Measurements from ENCODE around the gene LY6G6C. TPM values are rescaled to one million over a fixed set of nuclear protein-coding genes. Genes with fewer than 3 reads are reported as not detected.
A peak's percentile ranks its signal among the peaks of the same experiment; 100 is the strongest.

Gene LY6G6C
- total and polyA plus RNA-seq, 2 of the 13 experiments (the other 11 are each of a cell fraction or from before 2014, with no cell fraction given), result 0.15 TPM; not detected in 1

DNA sequence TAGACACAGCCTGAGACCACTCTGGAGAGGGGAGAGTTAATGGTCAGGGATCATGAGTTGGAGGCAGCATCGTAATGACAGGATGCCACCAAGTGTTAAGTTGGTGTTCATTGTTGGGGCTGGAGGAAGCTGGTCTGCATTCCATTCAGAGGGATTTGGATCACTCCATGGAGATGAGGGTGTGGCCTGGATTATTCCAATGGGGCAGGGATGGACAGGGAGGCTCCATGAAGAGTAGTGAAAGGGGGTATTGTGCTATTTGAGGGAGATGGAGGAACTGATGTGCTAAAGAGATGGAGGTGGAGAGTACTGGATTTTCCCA lies 42.0 kb upstream of the LY6G6C start (continued):
- TF ChIP-seq, protein P1, sequence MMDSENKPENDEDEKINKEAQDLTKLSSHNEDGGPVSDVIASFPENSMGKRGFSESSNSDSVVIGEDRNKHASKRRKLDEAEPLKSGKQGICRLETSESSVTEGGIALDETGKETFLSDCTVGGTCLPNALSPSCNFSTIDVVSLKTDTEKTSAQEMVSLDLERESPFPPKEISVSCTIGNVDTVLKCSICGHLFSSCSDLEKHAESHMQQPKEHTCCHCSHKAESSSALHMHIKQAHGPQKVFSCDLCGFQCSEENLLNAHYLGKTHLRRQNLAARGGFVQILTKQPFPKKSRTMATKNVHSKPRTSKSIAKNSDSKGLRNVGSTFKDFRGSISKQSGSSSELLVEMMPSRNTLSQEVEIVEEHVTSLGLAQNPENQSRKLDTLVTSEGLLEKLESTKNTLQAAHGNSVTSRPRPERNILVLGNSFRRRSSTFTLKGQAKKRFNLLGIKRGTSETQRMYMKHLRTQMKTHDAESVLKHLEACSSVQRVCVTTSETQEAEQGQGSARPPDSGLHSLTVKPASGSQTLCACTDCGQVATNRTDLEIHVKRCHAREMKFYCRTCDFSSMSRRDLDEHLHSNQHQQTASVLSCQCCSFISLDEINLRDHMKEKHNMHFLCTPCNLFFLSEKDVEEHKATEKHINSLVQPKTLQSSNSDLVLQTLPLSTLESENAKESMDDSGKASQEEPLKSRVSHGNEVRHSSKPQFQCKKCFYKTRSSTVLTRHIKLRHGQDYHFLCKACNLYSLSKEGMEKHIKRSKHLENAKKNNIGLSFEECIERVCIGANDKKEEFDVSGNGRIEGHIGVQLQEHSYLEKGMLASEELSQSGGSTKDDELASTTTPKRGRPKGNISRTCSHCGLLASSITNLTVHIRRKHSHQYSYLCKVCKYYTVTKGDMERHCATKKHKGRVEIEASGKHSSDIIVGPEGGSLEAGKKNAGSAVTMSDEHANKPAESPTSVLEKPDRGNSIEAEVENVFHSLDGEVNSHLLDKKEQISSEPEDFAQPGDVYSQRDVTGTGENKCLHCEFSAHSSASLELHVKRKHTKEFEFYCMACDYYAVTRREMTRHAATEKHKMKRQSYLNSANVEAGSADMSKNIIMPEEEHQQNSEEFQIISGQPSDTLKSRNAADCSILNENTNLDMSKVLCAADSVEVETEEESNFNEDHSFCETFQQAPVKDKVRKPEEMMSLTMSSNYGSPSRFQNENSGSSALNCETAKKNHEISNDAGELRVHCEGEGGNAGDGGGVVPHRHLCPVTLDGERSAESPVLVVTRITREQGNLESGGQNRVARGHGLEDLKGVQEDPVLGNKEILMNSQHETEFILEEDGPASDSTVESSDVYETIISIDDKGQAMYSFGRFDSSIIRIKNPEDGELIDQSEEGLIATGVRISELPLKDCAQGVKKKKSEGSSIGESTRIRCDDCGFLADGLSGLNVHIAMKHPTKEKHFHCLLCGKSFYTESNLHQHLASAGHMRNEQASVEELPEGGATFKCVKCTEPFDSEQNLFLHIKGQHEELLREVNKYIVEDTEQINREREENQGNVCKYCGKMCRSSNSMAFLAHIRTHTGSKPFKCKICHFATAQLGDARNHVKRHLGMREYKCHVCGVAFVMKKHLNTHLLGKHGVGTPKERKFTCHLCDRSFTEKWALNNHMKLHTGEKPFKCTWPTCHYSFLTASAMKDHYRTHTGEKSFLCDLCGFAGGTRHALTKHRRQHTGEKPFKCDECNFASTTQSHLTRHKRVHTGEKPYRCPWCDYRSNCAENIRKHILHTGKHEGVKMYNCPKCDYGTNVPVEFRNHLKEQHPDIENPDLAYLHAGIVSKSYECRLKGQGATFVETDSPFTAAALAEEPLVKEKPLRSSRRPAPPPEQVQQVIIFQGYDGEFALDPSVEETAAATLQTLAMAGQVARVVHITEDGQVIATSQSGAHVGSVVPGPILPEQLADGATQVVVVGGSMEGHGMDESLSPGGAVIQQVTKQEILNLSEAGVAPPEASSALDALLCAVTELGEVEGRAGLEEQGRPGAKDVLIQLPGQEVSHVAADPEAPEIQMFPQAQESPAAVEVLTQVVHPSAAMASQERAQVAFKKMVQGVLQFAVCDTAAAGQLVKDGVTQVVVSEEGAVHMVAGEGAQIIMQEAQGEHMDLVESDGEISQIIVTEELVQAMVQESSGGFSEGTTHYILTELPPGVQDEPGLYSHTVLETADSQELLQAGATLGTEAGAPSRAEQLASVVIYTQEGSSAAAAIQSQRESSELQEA (CRISPR knock-in tag; IDR thresholded peaks at IDR 0.05; ENCODE audit: not compliant biosample characterization), result no peak
- no peak for TF ChIP-seq U2AF1 (optimal IDR thresholded peaks at IDR 0.05; ENCODE audit: low read depth, low read length)
- no peak for TF ChIP-seq ZNF207 (IDR thresholded peaks at IDR 0.05; ENCODE audit: borderline replicate concordance)
- TF ChIP-seq, protein P2, sequence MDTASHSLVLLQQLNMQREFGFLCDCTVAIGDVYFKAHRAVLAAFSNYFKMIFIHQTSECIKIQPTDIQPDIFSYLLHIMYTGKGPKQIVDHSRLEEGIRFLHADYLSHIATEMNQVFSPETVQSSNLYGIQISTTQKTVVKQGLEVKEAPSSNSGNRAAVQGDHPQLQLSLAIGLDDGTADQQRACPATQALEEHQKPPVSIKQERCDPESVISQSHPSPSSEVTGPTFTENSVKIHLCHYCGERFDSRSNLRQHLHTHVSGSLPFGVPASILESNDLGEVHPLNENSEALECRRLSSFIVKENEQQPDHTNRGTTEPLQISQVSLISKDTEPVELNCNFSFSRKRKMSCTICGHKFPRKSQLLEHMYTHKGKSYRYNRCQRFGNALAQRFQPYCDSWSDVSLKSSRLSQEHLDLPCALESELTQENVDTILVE (CRISPR knock-in tag; IDR thresholded peaks at IDR 0.05), result no peak
- TF ChIP-seq, protein P3, sequence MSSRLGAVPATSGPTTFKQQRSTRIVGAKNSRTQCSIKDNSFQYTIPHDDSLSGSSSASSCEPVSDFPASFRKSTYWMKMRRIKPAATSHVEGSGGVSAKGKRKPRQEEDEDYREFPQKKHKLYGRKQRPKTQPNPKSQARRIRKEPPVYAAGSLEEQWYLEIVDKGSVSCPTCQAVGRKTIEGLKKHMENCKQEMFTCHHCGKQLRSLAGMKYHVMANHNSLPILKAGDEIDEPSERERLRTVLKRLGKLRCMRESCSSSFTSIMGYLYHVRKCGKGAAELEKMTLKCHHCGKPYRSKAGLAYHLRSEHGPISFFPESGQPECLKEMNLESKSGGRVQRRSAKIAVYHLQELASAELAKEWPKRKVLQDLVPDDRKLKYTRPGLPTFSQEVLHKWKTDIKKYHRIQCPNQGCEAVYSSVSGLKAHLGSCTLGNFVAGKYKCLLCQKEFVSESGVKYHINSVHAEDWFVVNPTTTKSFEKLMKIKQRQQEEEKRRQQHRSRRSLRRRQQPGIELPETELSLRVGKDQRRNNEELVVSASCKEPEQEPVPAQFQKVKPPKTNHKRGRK (CRISPR knock-in tag; IDR thresholded peaks at IDR 0.05), result no peak
- TF ChIP-seq RFX1 (IDR thresholded peaks at IDR 0.05), result no peak
- peak; percentile 69 for TF ChIP-seq STAG1 (CRISPR knock-in tag; IDR thresholded peaks at IDR 0.05)
- TF ChIP-seq, protein P4, sequence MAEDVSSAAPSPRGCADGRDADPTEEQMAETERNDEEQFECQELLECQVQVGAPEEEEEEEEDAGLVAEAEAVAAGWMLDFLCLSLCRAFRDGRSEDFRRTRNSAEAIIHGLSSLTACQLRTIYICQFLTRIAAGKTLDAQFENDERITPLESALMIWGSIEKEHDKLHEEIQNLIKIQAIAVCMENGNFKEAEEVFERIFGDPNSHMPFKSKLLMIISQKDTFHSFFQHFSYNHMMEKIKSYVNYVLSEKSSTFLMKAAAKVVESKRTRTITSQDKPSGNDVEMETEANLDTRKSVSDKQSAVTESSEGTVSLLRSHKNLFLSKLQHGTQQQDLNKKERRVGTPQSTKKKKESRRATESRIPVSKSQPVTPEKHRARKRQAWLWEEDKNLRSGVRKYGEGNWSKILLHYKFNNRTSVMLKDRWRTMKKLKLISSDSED (CRISPR knock-in tag; IDR thresholded peaks at IDR 0.05), result no peak
- TF ChIP-seq, protein P5, sequence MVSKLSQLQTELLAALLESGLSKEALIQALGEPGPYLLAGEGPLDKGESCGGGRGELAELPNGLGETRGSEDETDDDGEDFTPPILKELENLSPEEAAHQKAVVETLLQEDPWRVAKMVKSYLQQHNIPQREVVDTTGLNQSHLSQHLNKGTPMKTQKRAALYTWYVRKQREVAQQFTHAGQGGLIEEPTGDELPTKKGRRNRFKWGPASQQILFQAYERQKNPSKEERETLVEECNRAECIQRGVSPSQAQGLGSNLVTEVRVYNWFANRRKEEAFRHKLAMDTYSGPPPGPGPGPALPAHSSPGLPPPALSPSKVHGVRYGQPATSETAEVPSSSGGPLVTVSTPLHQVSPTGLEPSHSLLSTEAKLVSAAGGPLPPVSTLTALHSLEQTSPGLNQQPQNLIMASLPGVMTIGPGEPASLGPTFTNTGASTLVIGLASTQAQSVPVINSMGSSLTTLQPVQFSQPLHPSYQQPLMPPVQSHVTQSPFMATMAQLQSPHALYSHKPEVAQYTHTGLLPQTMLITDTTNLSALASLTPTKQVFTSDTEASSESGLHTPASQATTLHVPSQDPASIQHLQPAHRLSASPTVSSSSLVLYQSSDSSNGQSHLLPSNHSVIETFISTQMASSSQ (IDR thresholded peaks at IDR 0.05; ENCODE audit: low read depth), result no peak
- TF ChIP-seq, protein P5 (CRISPR knock-in tag; IDR thresholded peaks at IDR 0.05; ENCODE audit: borderline replicate concordance), result 0 out of 2 replicates have a peak, but pooled peaks have one; percentile 18

All from HepG2 (cell line).